ENCODE measurements around the gene ALDH1B1.
"Not testable (repeated sequence)": the region's sequence is repeated elsewhere in the genome, so short reads cannot be mapped to it uniquely, and the experiment has no call there.

ALDH1B1 gene

GRCh38 chr9:38388283-38389223 is 3.9 kb upstream of the ALDH1B1 start:
- DNase-seq: no peak

- no peak for DNase-seq
These were observed 3.2 kb upstream of the ALDH1B1 start for GRCh38 chr9:38389313-38389712.

GRCh38 chr9:38390442-38390841 is 2.1 kb upstream of the ALDH1B1 start:
- no peak for DNase-seq

GRCh38 chr9:38390851-38391250 is 1.7 kb upstream of the ALDH1B1 start:
- no peak for DNase-seq

- no peak for DNase-seq
These were observed 1.0 kb upstream of the ALDH1B1 start for GRCh38 chr9:38391278-38392118.

GRCh38 chr9:38393128-38393796 is 760 bp downstream of the ALDH1B1 start:
- no peak for DNase-seq

GRCh38 chr9:38394416-38394815 is 1.9 kb downstream of the ALDH1B1 start:
- no peak for DNase-seq

GRCh38 chr9:38395653-38396370 is 3.3 kb downstream of the ALDH1B1 start:
- no peak for DNase-seq

GRCh38 chr9:38396371-38396671 is 3.8 kb downstream of the ALDH1B1 start:
- DNase-seq: no peak

- not testable (repeated sequence) for DNase-seq
These were observed 6.7 kb downstream of the ALDH1B1 start for GRCh38 chr9:38399191-38399590.

- no peak for DNase-seq
These were observed 9.5 kb downstream of the ALDH1B1 start for GRCh38 chr9:38401994-38402393.

GRCh38 chr9:38404314-38404713 is 11.8 kb downstream of the ALDH1B1 start:
- no peak for DNase-seq

GRCh38 chr9:38405785-38406184 is 13.3 kb downstream of the ALDH1B1 start:
- DNase-seq: no peak

GRCh38 chr9:38406476-38407186 is 14.1 kb downstream of the ALDH1B1 start:
- no peak for DNase-seq

GRCh38 chr9:38408719-38409118 is 16.2 kb downstream of the ALDH1B1 start:
- DNase-seq: no peak

- DNase-seq: no peak
These were observed 20.2 kb downstream of the ALDH1B1 start for GRCh38 chr9:38412751-38413150.

GRCh38 chr9:38413283-38413682 is 20.8 kb downstream of the ALDH1B1 start:
- DNase-seq: no peak

GRCh38 chr9:38414040-38414723 is 21.7 kb downstream of the ALDH1B1 start:
- no peak for DNase-seq

- no peak for DNase-seq
These were observed 23.4 kb downstream of the ALDH1B1 start for GRCh38 chr9:38415856-38416255.

GRCh38 chr9:38416461-38416860 is 24.0 kb downstream of the ALDH1B1 start:
- no peak for DNase-seq
